T-helper 2 cell (primary cell): ENCODE measurements around the gene RSU1.
A peak's percentile ranks its signal among the peaks of the same experiment; 100 is the strongest.

Experiments
- DNase-seq, 5 experiments: peaks; one replicate each; pipeline versions ENCODE4 v3.0.0 to v3.0.0-alpha.2; 2012 to 2022

Gene RSU1

GRCh38 chr10:16820421-16820820, 3.2 kb upstream of the RSU1 start:
- no peak for DNase-seq

DNA sequence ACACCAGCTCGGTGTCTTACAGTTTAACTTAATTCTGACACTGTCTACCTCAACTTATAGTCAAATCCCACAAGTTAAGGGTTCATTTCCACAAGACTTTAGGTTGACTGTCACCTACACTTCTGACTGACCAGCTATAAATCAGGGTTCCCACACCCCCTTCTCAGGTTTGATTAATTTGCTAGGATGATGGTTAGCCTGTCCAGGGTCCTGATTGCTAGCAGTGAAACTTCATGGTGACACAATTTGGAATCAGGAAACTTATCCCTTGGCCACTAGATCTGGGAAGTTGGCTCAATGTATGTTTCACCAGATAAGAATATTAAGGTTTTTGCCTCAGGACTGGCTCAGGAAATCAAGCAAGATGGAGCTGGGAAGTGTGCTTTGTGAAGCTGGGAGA, 2.8 kb upstream of the RSU1 start:
- no peak for DNase-seq

GRCh38 chr10:16819436-16819835, 2.2 kb upstream of the RSU1 start:
- no peak for DNase-seq

DNA sequence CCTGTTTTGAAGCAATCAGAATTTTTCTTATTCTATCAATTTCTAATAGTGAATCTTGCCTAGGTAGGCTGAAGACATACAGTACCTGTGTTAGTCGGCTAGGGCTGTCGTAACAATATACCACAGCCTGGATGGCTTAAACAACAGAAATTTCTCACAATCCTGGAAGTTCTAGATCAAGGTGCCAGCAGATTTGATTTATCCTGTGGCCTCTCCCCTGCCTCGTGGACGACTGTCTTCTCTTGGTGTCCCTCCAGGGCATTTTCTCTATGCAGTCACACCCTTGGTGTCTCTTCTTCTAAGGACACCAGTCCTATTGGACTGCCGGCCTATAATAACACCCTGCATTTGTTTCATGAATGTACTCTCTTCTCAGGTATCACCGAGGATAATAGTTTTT, 1.8 kb upstream of the RSU1 start:
- DNase-seq, result no peak

DNA sequence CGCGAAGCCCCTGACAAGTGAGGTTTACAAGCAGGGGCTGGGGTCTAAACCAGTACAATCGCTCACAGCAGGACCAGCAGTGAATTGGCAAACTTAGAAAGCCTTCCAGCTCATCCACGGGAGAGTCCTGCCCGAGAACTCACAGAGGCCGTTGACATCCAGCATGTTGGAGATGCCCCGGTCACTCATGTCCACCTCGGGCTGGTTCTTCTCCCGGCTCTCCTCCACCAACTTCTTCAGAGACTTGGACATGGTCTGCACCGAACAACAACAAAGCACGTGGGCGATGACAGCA, 447 bp downstream of the RSU1 start:
- peak in 1 of 5 experiments; percentile 5 for DNase-seq

GRCh38 chr10:16816171-16816570, 1.1 kb downstream of the RSU1 start:
- no peak for DNase-seq

GRCh38 chr10:16814012-16814411, 3.2 kb downstream of the RSU1 start:
- no peak for DNase-seq

GRCh38 chr10:16812676-16813075, 4.5 kb downstream of the RSU1 start:
- no peak for DNase-seq

DNA sequence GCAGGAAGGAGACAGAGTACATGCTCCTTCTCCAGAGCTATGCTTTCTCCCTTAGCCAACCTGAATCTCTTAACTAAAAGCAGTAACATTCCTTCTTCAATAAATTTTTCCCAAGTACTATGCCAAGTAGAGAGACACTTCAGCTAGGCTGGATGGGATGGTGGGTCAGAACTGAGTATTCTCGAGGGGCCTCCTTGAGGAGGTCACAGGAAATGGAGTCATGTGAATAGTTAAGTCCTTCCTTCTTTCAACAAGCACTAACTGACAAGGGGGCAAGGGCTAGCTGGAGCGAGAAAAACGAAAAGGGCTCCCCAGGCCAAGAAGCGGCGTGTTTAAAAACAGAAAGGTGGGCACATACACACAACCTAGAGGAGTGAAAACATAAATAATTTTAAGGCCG, 5.5 kb downstream of the RSU1 start:
- DNase-seq, result no peak

GRCh38 chr10:16811292-16811691, 5.9 kb downstream of the RSU1 start:
- no peak for DNase-seq

DNA sequence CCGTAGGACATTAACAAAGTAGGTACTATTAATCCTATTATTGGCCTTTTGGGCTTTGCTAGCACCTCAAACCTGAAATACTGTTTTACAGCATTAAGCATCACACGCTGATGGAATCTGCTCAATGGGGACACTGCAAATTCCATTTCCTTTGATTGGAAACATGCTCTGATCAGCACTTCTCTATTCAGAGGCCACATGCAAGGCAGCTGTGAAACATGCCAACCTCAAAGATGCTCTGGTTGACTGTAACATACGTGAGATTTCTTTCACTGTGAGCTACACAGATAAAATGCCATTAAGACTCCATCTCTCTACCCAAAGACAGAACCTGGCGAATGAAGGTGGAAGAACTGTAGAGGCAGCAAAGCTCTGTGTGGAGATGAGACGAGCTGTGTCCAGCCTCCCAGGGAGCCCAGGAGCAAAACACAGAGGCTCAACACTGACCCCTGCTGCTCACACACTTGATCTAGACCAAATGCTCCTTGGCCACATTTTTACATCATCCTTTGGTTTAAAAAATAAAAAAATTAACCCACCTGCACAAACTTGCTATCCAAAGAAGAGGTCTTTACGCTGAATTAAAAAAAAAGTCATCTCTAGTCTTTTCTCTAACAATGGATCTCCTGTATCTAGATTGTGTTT, 8.0 kb downstream of the RSU1 start:
- DNase-seq, result peak in 3 of 5 experiments; percentile 34 to 70 (median 36)

DNA sequence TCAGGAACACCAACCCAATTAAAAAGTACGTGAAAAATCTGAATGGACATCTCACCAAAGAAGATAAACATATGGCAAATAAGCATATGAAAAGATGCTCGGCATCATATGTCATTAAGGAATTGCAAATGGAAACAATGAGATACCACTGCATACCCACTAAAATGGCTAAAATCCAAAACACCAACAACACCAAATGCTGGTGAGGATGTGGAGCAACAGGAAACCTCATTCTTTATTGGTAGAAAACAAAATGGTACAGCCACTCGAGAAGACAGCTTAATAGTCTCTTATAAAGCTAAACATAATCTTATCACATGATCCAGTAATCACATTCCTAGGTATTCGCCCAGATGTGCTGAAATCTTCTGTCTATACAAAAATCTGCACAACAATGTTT, 13.1 kb downstream of the RSU1 start:
- no peak for DNase-seq

GRCh38 chr10:16803464-16803863, 13.8 kb downstream of the RSU1 start:
- DNase-seq, result no peak

DNA sequence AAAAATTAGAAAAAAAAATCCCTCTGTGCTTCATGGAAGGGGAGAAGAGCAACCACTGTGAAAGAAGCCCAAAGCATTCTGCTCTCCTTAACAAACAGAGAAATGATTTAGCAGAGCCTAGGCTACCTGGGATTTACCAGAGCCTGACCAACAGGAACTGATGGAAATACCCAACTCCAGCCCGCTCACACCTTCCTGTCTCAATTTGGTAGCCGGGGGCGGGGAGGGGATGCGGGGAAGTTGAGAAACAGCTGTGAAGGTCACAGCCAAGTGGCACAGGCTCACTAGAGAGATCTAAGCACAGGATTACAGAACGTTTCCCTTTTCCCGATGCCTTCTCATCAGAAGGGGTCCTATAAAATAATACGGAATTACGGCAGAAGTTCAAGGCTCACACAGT, 17.6 kb downstream of the RSU1 start:
- DNase-seq, result no peak

DNA sequence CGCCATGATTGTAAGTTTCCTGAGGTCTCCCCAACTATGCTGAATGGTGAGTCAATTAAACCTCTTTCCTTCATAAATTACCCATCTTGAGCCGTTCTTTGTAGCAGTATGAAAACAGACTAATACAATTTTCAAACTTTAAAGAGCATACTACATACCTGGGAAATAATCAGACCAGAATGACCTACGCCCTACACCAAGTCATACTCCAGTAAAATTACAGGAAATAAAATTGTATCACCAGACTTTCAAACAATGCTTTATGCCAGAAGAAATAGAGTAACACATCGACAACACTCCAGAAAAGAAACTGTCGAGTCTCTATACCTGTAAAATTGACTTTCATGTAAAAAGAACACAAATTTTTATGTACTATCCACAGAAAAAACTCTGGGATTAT, 18.7 kb downstream of the RSU1 start:
- DNase-seq, result no peak

DNA sequence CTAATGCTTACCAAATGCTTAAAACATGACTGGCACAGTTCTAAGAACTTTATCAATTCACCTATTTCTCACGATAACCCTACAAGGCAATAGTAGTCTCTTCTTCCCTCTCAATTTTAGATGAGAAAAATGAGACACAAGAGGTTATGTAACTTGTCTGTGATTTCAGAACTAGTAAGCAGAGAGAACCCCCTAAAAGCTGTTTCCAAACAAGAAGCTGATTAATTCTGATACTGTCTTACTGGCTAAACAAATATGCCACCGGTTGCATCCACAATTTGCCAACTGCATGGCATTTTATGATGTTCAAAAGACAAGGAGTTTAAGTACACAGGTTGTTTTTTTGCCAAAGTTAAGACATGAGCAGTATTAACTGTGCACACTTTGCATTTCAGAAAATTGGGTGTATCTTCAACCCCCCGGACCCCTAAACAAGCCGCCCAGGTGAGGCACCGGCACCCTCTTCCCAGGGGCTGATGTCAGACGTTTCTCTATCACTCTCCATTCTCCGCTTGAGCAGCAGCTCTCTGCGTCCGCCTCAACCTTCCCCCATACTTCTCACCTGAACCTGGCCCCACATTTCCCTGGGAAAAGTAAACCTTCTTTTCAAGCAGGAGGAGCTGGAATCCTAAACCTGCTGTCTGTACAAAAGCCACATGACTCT, 21.7 kb downstream of the RSU1 start:
- DNase-seq, result peak in 1 of 5 experiments; percentile 16

GRCh38 chr10:16794005-16794404, 23.2 kb downstream of the RSU1 start:
- DNase-seq, result no peak

- DNase-seq, result no peak
Observed at GRCh38 chr10:16792675-16793074, 24.5 kb downstream of the RSU1 start.

DNA sequence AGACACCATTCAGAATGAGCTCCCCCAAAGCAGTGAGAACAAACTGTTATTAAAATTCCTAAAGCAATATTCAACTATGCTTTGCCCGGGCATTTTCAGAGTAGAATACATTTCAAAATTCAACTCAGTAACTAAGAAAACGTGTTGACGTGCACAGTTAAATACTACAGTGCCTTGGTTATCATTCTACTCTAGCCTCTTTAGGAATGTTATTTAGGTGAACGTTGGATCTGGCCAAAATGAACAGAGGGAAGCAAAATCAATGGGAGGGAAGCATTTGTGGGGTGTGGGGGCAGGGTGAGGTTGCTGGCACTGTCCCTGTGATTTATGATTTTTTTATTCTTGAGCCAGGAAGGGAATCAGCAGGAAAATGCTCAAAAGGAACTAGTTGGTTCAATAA, 27.5 kb downstream of the RSU1 start:
- DNase-seq, result no peak

GRCh38 chr10:16789261-16789660, 28.0 kb downstream of the RSU1 start:
- DNase-seq, result no peak

DNA sequence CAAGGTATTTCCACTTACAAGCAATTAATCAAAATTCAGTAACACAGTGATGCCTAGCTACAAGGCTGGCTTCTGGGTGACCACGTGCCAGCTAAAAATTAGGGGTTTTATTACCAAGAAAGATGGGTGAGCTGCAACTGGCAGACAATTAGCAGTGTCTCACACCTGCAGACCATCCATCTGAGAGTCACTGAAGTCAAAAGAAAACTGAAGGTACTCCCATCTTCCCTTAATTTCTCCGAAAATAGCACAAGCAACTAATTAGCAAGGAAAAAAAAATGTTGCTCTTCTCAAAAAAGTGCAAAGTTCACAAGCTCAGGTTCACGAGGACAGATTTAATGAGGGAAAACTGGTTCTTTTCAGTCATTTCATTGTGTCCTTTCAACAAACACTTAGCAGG, 28.4 kb downstream of the RSU1 start:
- no peak for DNase-seq

DNA sequence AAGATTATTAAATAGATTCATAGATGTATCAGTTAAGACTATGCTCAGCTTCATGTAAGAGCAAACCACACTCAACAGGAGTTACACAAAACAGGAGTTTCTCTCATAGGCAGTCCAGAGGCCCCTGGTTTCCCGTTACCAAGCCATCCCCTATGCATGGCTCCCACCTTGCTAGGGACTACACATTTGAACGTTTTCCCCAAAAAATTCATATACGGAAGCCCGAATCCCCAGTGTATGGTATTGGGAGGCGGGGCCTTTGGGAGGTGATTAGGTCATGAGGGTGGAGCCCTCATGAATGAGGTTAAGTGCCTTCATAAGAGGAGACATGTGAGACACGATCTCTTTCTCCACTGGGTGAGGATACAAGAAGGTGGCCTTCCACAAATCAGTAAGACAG, 29.1 kb downstream of the RSU1 start:
- peak in 1 of 5 experiments; percentile 75 for DNase-seq

GRCh38 chr10:16787361-16787791, 29.8 kb downstream of the RSU1 start:
- DNase-seq, result peak; percentile 15 to 95 (median 66)

- DNase-seq, result no peak
Observed at GRCh38 chr10:16780338-16780880, 36.8 kb downstream of the RSU1 start.
